B cell (primary cell): Measurements from ENCODE around the gene UNCX.

Experiments
- EZH2 ChIP-seq: IDR thresholded peaks from 2 replicates; pipeline ENCODE4 v1.6.1; 2012; ENCODE audit warnings: borderline replicate concordance, low read depth, mild to moderate bottlenecking, moderate library complexity, low read length; ENCODE audit not compliant: insufficient read depth, poor library complexity, severe bottlenecking
- TF ChIP-seq, protein P1 (sequence below): fragments of 200-600 bp; IDR thresholded peaks from one replicate; pipeline ENCODE4 v1.8.0; 2022; ENCODE audit warnings: antibody characterized with exemption, mild to moderate bottlenecking

DNA sequence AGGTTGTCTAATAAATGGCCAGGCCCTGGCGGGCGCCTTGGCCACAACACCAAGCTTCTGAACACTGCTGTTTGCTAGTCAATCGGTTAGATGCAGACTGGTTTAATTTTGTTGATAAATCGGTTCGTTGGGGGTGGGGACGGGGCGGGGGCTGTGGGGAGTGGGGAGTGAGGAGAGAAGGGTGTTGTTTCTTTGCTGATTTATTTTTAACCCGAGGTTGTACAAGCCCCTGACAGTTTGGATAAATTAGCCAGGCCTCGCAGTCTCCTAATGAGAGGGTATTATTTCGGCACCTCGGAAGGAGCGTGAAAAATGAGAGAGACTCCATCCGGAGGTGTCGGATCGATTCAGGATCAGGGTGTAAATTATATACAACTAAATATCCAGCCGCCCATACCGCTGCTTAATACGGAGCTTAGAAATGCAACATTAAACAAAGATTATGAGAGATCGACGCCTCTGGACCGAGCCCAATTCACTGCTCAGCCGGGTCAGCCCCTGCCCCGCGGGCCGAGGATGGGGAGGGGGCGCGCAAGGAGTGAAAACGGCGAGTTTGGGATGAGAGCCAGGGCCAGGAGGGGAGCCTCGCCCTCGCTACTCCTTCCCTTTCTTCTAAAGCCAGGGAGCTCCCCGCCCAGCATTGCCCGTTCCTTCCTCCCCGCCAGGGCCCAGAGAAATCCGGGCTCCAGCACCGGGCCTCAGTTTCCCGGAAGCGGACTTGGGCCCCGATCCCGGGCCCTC, 8.0 kb downstream of the UNCX start:
- TF ChIP-seq, protein P1, sequence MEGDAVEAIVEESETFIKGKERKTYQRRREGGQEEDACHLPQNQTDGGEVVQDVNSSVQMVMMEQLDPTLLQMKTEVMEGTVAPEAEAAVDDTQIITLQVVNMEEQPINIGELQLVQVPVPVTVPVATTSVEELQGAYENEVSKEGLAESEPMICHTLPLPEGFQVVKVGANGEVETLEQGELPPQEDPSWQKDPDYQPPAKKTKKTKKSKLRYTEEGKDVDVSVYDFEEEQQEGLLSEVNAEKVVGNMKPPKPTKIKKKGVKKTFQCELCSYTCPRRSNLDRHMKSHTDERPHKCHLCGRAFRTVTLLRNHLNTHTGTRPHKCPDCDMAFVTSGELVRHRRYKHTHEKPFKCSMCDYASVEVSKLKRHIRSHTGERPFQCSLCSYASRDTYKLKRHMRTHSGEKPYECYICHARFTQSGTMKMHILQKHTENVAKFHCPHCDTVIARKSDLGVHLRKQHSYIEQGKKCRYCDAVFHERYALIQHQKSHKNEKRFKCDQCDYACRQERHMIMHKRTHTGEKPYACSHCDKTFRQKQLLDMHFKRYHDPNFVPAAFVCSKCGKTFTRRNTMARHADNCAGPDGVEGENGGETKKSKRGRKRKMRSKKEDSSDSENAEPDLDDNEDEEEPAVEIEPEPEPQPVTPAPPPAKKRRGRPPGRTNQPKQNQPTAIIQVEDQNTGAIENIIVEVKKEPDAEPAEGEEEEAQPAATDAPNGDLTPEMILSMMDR, result no peak
- TF ChIP-seq EZH2, result no peak
